ENCODE data around the gene TTLL7.

Gene TTLL7

GRCh38 chr1:83960669-83961277 lies 38.2 kb downstream of the TTLL7 start:
- no peaks in the 10 kb centered on the region for H3K27me3 ChIP-seq (ENCODE audit: insufficient read depth, low read length)
- no peaks in the 10 kb centered on the region for H3K36me3 ChIP-seq (ENCODE audit: insufficient read depth, low read depth, low read length)
- no peak overlapping the region for H3K4me3 ChIP-seq (ENCODE audit: low read length)
- H3K27ac ChIP-seq (ENCODE audit: low read length) = no peak overlapping the region
- H3K4me1 ChIP-seq (ENCODE audit: insufficient read depth, low read length) = no peaks in the 10 kb centered on the region
- H3K9me3 ChIP-seq (ENCODE audit: insufficient read depth, low read depth, low read length) = no peaks in the 10 kb centered on the region
- no peak overlapping the region for H3K9ac ChIP-seq (ENCODE audit: low read depth, low read length)

DNA sequence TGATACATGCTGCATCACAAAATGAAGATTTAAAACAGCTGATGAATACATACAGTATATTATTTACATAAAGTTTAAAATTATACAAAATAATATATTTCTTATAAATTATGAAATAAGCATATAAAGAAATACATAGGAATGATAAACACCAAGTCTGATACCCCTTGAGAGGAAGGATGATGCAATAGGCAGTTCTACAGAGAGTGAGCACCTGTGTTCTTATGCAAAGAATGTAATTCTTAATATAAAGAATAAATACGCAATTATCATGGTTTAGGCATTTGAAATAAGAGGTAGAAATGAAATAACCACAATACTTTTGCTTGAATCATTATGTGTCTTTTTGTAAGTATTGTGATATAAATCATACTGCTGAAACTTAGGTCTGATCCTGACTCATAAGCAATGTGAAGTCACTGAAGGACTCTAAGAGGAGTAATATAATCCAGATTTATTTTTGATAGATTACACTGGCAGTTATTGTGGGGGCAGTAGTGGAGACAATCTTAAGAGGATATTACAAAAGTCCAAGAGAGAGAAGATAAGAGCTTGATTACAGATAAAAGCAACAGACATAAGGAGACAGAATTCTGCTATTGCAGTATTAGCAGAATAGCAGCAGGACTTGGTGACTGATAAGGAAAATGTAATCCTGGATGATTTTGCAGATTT lies 39.0 kb downstream of the TTLL7 start:
- Histone ChIP-seq H3K27ac (ENCODE audit: low read length) (no peak overlapping the region), H3K27me3 (ENCODE audit: insufficient read depth, low read length) (no peaks in the 10 kb centered on the region), H3K36me3 (ENCODE audit: insufficient read depth, low read depth, low read length) (no peaks in the 10 kb centered on the region), H3K9me3 (ENCODE audit: insufficient read depth, low read depth, low read length) (no peaks in the 10 kb centered on the region), H3K4me3 (ENCODE audit: low read length) (no peak overlapping the region), H3K4me1 (ENCODE audit: insufficient read depth, low read length) (no peaks in the 10 kb centered on the region), H3K9ac (ENCODE audit: low read depth, low read length) (no peak overlapping the region)

DNA sequence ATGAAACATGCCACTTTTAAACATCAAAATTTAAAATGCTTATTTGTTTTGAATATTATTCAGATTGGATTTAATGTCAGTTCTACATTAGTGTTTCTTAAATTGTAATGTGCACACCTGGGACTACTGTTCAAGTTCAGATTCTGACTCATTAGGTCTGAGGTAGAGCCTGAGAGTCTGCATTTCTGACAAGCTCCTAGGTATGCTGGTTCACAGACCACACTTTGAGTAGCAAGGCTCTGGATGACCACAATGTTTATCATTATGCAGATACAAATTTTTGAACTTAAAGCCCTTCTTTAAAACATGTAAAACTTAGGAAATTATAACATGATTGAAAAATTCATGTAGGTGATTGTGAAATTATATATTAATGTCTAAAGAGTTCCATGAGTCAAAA lies 40.2 kb downstream of the TTLL7 start:
- Histone ChIP-seq H3K27ac (ENCODE audit: low read length) (no peak overlapping the region), H3K27me3 (ENCODE audit: insufficient read depth, low read length) (no peaks in the 10 kb centered on the region), H3K36me3 (ENCODE audit: insufficient read depth, low read depth, low read length) (no peaks in the 10 kb centered on the region), H3K4me3 (ENCODE audit: low read length) (no peak overlapping the region), H3K9ac (ENCODE audit: low read depth, low read length) (no peak overlapping the region), H3K9me3 (ENCODE audit: insufficient read depth, low read depth, low read length) (no peaks in the 10 kb centered on the region), H3K4me1 (ENCODE audit: insufficient read depth, low read length) (peaks cover 7% of the 10 kb centered on the region; the same call in 1 of the 2 replicates)

DNA sequence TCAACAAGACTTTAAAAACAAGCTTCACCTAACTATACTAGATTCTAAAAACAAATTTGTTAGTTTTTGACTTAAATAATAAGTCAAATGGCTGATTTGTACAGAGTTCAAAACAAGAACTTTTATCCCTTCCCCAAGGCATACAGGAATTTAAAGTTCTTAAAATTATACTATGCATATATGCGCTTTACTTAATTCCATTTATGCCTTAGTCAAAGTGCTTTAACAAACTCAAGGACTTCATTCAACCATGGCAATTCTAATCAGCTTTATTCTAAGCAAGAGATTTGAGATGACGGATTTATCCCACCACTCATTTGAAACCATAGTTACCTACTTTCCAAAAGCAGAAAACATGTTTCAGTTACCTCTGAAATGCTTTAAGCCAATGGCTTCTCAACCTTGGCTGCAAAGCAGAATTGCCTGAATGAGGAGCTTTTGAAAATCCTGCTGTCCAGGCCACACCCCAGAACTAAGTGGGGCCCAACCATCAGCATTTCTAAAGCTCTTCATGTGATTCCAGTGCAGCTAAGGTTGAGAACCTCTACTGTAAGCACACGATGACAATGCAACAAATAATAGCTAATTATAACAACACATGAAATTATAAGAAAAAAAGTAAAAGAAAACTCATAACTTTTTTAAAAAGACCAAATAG lies 44.6 kb downstream of the TTLL7 start:
- H3K4me1 ChIP-seq (ENCODE audit: insufficient read depth, low read length) = peaks cover 7% of the 10 kb centered on the region; the same call in 1 of the 2 replicates
- no peaks in the 10 kb centered on the region for H3K27me3 ChIP-seq (ENCODE audit: insufficient read depth, low read length)
- H3K9ac ChIP-seq (ENCODE audit: low read depth, low read length) = no peak overlapping the region
- no peaks in the 10 kb centered on the region for H3K9me3 ChIP-seq (ENCODE audit: insufficient read depth, low read depth, low read length)
- no peak overlapping the region for H3K27ac ChIP-seq (ENCODE audit: low read length)
- no peaks in the 10 kb centered on the region for H3K36me3 ChIP-seq (ENCODE audit: insufficient read depth, low read depth, low read length)
- no peak overlapping the region for H3K4me3 ChIP-seq (ENCODE audit: low read length)

GRCh38 chr1:83950106-83950661 lies 48.7 kb downstream of the TTLL7 start:
- H3K36me3 ChIP-seq (ENCODE audit: insufficient read depth, low read depth, low read length) = no peaks in the 10 kb centered on the region
- no peak overlapping the region for H3K27ac ChIP-seq (ENCODE audit: low read length)
- no peak overlapping the region for H3K4me3 ChIP-seq (ENCODE audit: low read length)
- no peak overlapping the region for H3K9ac ChIP-seq (ENCODE audit: low read depth, low read length)
- H3K9me3 ChIP-seq (ENCODE audit: insufficient read depth, low read depth, low read length) = no peaks in the 10 kb centered on the region
- no peaks in the 10 kb centered on the region for H3K27me3 ChIP-seq (ENCODE audit: insufficient read depth, low read length)
- H3K4me1 ChIP-seq (ENCODE audit: insufficient read depth, low read length) = peaks cover 7% of the 10 kb centered on the region; the same call in 1 of the 2 replicates

- Histone ChIP-seq H3K4me1 (ENCODE audit: insufficient read depth, low read length) (no peaks in the 10 kb centered on the region), H3K27ac (ENCODE audit: low read length) (no peak overlapping the region)
Measured at GRCh38 chr1:83942914-83943313, 56.0 kb downstream of the TTLL7 start.

GRCh38 chr1:83934550-83934949 lies 64.4 kb downstream of the TTLL7 start:
- H3K4me3 ChIP-seq (ENCODE audit: low read length) = no peak overlapping the region
- no peak overlapping the region for H3K9ac ChIP-seq (ENCODE audit: low read depth, low read length)
- no peaks in the 10 kb centered on the region for H3K27me3 ChIP-seq (ENCODE audit: insufficient read depth, low read length)
- H3K9me3 ChIP-seq (ENCODE audit: insufficient read depth, low read depth, low read length) = no peaks in the 10 kb centered on the region
- no peaks in the 10 kb centered on the region for H3K4me1 ChIP-seq (ENCODE audit: insufficient read depth, low read length)
- H3K27ac ChIP-seq (ENCODE audit: low read length) = no peak overlapping the region
- no peaks in the 10 kb centered on the region for H3K36me3 ChIP-seq (ENCODE audit: insufficient read depth, low read depth, low read length)

More at GRCh38 chr1:83942914-83943313, 56.0 kb downstream of the TTLL7 start:
- H3K27me3 ChIP-seq (ENCODE audit: insufficient read depth, low read length) = no peaks in the 10 kb centered on the region
- no peaks in the 10 kb centered on the region for H3K36me3 ChIP-seq (ENCODE audit: insufficient read depth, low read depth, low read length)
- no peak overlapping the region for H3K9ac ChIP-seq (ENCODE audit: low read depth, low read length)
- no peaks in the 10 kb centered on the region for H3K9me3 ChIP-seq (ENCODE audit: insufficient read depth, low read depth, low read length)
- H3K4me3 ChIP-seq (ENCODE audit: low read length) = no peak overlapping the region

GRCh38 chr1:83932693-83933092 lies 66.2 kb downstream of the TTLL7 start:
- Histone ChIP-seq H3K9me3 (ENCODE audit: insufficient read depth, low read depth, low read length) (no peaks in the 10 kb centered on the region), H3K4me3 (ENCODE audit: low read length) (no peak overlapping the region), H3K36me3 (ENCODE audit: insufficient read depth, low read depth, low read length) (no peaks in the 10 kb centered on the region), H3K9ac (ENCODE audit: low read depth, low read length) (no peak overlapping the region), H3K27me3 (ENCODE audit: insufficient read depth, low read length) (no peaks in the 10 kb centered on the region), H3K4me1 (ENCODE audit: insufficient read depth, low read length) (peaks cover 4% of the 10 kb centered on the region; the same call in 1 of the 2 replicates), H3K27ac (ENCODE audit: low read length) (no peak overlapping the region)

DNA sequence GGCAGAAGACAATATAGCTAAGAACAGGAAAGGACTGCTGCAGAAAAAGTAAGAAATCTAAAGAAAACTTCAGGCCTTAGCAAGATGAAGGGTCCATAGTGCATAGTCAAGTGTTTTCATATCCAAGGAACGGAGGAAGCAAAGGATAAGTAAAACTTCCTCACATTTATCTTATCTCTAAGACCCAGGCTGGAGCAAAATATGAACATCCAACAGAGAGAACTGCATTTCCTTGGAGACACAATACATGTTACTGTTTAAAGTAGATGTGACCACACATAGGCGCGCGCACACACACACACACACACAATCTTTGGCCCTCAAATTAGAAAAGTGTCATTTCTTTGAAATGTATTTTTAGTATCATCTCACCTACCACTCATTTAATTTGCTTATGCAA lies 66.7 kb downstream of the TTLL7 start:
- Histone ChIP-seq H3K9me3 (ENCODE audit: insufficient read depth, low read depth, low read length) (no peaks in the 10 kb centered on the region), H3K9ac (ENCODE audit: low read depth, low read length) (no peak overlapping the region), H3K4me1 (ENCODE audit: insufficient read depth, low read length) (peaks cover 5% of the 10 kb centered on the region; the same call in 1 of the 2 replicates), H3K27ac (ENCODE audit: low read length) (no peak overlapping the region), H3K27me3 (ENCODE audit: insufficient read depth, low read length) (no peaks in the 10 kb centered on the region), H3K4me3 (ENCODE audit: low read length) (no peak overlapping the region), H3K36me3 (ENCODE audit: insufficient read depth, low read depth, low read length) (no peaks in the 10 kb centered on the region)

DNA sequence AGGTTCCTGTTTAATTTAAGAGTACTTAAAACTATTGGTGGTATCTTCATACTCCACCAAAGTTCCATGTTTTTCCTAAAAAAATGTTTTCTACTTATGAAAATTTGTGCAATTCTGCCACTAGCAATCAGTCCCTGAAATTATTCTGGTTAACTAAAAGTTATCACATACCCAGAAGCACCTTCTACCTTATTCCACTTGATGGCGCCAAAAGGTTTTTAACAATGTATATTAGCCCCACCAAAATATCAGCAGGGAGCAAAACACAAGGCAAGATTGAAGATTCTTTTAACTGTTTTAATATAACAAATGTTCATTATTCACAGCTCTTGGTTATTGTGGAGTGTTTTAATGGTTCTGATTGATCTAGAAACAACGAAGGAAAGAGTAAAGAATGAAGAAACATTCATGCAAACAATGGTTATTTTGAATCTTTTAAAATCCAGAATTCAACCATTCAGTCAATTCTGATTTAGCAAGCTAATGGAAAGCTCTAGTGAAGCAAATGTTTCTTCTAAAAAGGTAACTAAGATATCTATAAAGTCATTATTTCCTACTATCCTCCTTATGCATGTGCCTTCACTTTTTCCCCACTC lies 67.2 kb downstream of the TTLL7 start:
- Histone ChIP-seq H3K27me3 (ENCODE audit: insufficient read depth, low read length) (no peaks in the 10 kb centered on the region), H3K9ac (ENCODE audit: low read depth, low read length) (no peak overlapping the region)

DNA sequence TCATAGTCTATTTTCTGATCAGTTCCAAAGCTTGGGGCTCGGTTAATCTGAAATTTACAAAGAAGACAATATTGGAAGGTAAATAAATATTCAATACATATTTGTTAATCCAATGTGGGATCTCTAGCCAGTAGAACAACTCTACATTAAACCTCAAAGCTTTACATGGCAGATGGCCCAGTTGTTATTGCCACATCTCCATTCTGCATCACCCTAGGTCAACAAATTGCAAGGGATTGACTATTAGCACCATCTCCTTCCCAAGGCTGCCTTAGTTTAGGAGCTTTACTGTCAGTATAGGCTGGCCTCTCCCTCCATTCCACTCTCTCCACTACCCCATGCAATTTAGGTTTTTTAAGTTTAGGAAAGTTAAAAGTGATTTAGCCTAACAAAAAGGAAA lies 69.7 kb downstream of the TTLL7 start:
- Histone ChIP-seq H3K4me3 (ENCODE audit: low read length) (no peak overlapping the region), H3K4me1 (ENCODE audit: insufficient read depth, low read length) (peaks cover 5% of the 10 kb centered on the region; the same call in 1 of the 2 replicates), H3K27ac (ENCODE audit: low read length) (no peak overlapping the region), H3K9me3 (ENCODE audit: insufficient read depth, low read depth, low read length) (no peaks in the 10 kb centered on the region), H3K9ac (ENCODE audit: low read depth, low read length) (no peak overlapping the region), H3K36me3 (ENCODE audit: insufficient read depth, low read depth, low read length) (no peaks in the 10 kb centered on the region), H3K27me3 (ENCODE audit: insufficient read depth, low read length) (no peaks in the 10 kb centered on the region)

More for the DNA sequence above, 67.2 kb downstream of the TTLL7 start:
- no peak overlapping the region for H3K27ac ChIP-seq (ENCODE audit: low read length)
- no peaks in the 10 kb centered on the region for H3K9me3 ChIP-seq (ENCODE audit: insufficient read depth, low read depth, low read length)
- peaks cover 5% of the 10 kb centered on the region; the same call in 1 of the 2 replicates for H3K4me1 ChIP-seq (ENCODE audit: insufficient read depth, low read length)
- no peaks in the 10 kb centered on the region for H3K36me3 ChIP-seq (ENCODE audit: insufficient read depth, low read depth, low read length)
- H3K4me3 ChIP-seq (ENCODE audit: low read length) = no peak overlapping the region

Data from iPS-20b (cell line).